Endothelial cell of umbilical vein (primary cell): ENCODE data around the gene MIB2.

Experiments
- GATA2 ChIP-seq: IDR thresholded peaks from 2 replicates; pipeline ENCODE4 v1.7.0; 2011; ENCODE audit warnings: low read depth, mild to moderate bottlenecking, moderate library complexity, mixed read lengths, low read length; ENCODE audit not compliant: insufficient read length, insufficient read depth
- POLR2A ChIP-seq: IDR thresholded peaks from 2 replicates; pipeline ENCODE4 v1.6.1; 2012; ENCODE audit warnings: low read depth, mild to moderate bottlenecking, control low read depth, low read length
- POLR2AphosphoS5 ChIP-seq: IDR thresholded peaks from 2 replicates; pipeline ENCODE4 v1.6.1; 2012; ENCODE audit warnings: low read depth, mild to moderate bottlenecking, control low read depth, low read length, moderate library complexity; ENCODE audit not compliant: insufficient read depth
- TF ChIP-seq, protein P1 (sequence below), 2 donors: IDR thresholded peaks; 1 replicate in 1 of 2; 2 replicates in 1 of 2; pipeline ENCODE4 v1.5.1; 2011; ENCODE audit warnings: low read length in 2 of 2, mild to moderate bottlenecking in 2 of 2, moderate library complexity in 2 of 2, control low read depth in 1 of 2, inconsistent platforms in 1 of 2, low read depth in 1 of 2; ENCODE audit not compliant: insufficient read depth in 1 of 2; ENCODE audit errors: extremely low read depth in 1 of 2

DNA sequence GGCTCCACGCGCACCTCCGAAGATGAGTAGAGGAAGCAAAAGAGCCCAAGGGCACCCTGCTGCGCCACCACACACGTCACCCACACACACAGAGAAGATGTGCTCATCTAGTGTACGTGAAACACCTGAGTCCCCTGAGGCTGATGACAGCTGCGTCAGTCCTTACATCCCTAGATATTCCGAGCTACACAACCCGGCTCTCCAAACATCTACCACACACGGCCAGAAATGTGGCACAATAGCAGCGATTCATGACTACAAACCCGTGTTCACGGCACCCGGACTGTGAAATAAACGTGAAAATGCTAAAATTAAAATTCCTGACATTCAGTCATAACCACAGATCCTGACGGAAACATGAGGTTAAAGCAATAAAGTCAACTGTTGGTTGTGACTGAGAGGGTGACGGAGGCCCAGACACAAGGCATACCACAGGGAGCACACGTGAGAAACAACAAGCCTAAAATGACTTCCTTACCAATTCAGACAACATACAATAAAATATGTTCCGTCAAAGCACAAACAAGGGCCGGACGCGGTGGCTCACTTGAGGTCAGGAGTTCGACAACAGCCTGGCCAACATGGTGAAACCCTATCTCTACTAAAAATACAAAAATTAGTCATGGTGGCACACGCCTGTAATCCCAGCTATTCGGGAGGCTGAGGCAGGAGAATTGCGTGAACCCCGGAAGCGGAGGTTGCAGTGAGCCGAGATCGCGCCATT lies 48.0 kb upstream of the MIB2 start:
- no peak for TF ChIP-seq POLR2A
- TF ChIP-seq POLR2AphosphoS5: no peak
- TF ChIP-seq, protein P1, sequence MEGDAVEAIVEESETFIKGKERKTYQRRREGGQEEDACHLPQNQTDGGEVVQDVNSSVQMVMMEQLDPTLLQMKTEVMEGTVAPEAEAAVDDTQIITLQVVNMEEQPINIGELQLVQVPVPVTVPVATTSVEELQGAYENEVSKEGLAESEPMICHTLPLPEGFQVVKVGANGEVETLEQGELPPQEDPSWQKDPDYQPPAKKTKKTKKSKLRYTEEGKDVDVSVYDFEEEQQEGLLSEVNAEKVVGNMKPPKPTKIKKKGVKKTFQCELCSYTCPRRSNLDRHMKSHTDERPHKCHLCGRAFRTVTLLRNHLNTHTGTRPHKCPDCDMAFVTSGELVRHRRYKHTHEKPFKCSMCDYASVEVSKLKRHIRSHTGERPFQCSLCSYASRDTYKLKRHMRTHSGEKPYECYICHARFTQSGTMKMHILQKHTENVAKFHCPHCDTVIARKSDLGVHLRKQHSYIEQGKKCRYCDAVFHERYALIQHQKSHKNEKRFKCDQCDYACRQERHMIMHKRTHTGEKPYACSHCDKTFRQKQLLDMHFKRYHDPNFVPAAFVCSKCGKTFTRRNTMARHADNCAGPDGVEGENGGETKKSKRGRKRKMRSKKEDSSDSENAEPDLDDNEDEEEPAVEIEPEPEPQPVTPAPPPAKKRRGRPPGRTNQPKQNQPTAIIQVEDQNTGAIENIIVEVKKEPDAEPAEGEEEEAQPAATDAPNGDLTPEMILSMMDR (IDR thresholded peaks at IDR 0.05; ENCODE audit: extremely low read depth in 1 of 2, insufficient read depth in 1 of 2, low read depth in 1 of 2, low read length in 2 of 2): no peak
- no peak for TF ChIP-seq GATA2
